GM12878 (cell line): ENCODE results near the gene LRP8. TPM values are rescaled to one million over a fixed set of nuclear protein-coding genes. Genes with fewer than 3 reads are reported as not detected.

Experiments
- ZBTB40 ChIP-seq: fragments of 450-650 bp; IDR thresholded peaks from 2 replicates; pipeline ENCODE4 v1.6.1; 2016; ENCODE audit warnings: mild to moderate bottlenecking, moderate library complexity, borderline replicate concordance
- polyA plus RNA-seq, 11 experiments: library from polyadenylated mRNA; depleted of rRNA in 4 of 11; unstranded in 6 of 11; stranded (reverse) in 5 of 11; fragments of >200 nt; fragmentation: Nextera tagmentation in 4 of 11; fragmentation: Illumina TruSeq in 1 of 11; extraction: Ambion mirVana in 4 of 11; extraction: Trizol in 1 of 11; gene quantifications; 1 replicate in 1 of 11; 2 replicates in 10 of 11; pipeline versions ENCODE4 v1.2.1 to v1.2.3, GENCODE V29; 2011 to 2016; ENCODE audit warnings: inconsistent platforms in 2 of 11, missing spikeins in 2 of 11, low read depth in 1 of 11
- total RNA-seq, 4 experiments: library from RNA; depleted of rRNA in 3 of 4; stranded (reverse); fragments of >200 nt in 3 of 4; fragmentation: Illumina TruSeq in 1 of 4; extraction: Trizol in 1 of 4; gene quantifications; 2 replicates each; pipeline versions ENCODE4 v1.2.1 to v1.2.3, GENCODE V29; 2013 to 2021
- TF ChIP-seq, protein P1 (sequence below): fragments of 450-650 bp; formaldehyde crosslinking; IDR thresholded peaks from 2 replicates; pipeline ENCODE4 v1.4.0; 2020; ENCODE audit warnings: mild to moderate bottlenecking, moderate library complexity

The LRP8 gene
- total and polyA plus RNA-seq, 10 of the 15 experiments (the other 5 are each of a cell fraction or from before 2014, with no cell fraction given) = 2.8 to 40.5 (median 22.3) TPM

- TF ChIP-seq, protein P1, sequence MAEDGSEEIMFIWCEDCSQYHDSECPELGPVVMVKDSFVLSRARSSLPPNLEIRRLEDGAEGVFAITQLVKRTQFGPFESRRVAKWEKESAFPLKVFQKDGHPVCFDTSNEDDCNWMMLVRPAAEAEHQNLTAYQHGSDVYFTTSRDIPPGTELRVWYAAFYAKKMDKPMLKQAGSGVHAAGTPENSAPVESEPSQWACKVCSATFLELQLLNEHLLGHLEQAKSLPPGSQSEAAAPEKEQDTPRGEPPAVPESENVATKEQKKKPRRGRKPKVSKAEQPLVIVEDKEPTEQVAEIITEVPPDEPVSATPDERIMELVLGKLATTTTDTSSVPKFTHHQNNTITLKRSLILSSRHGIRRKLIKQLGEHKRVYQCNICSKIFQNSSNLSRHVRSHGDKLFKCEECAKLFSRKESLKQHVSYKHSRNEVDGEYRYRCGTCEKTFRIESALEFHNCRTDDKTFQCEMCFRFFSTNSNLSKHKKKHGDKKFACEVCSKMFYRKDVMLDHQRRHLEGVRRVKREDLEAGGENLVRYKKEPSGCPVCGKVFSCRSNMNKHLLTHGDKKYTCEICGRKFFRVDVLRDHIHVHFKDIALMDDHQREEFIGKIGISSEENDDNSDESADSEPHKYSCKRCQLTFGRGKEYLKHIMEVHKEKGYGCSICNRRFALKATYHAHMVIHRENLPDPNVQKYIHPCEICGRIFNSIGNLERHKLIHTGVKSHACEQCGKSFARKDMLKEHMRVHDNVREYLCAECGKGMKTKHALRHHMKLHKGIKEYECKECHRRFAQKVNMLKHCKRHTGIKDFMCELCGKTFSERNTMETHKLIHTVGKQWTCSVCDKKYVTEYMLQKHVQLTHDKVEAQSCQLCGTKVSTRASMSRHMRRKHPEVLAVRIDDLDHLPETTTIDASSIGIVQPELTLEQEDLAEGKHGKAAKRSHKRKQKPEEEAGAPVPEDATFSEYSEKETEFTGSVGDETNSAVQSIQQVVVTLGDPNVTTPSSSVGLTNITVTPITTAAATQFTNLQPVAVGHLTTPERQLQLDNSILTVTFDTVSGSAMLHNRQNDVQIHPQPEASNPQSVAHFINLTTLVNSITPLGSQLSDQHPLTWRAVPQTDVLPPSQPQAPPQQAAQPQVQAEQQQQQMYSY (CRISPR knock-in tag) = no peak
- TF ChIP-seq ZBTB40 = no peak
Observed at GRCh38 chr1:53369034-53369750, 41.3 kb upstream of the LRP8 start (continued).
